ENCODE measurements around the gene PNN.
"Not testable (repeated sequence)": the region's sequence is repeated elsewhere in the genome, so short reads cannot be mapped to it uniquely, and the experiment has no call there.

The PNN gene

GRCh38 chr14:39228509-39229221 lies 53.6 kb downstream of the PNN start:
- no peaks in the 10 kb centered on the region for H3K9me3 ChIP-seq (ENCODE audit: control insufficient read depth in 2 of 2, low read length in 2 of 2)
- no peak overlapping the region for H3K27ac ChIP-seq (ENCODE audit: low read depth in 2 of 2, low read length in 2 of 2)
- H3K4me3 ChIP-seq (ENCODE audit: low read length in 2 of 2), result no peak overlapping the region
- H3K27me3 ChIP-seq (ENCODE audit: control insufficient read depth in 2 of 2, insufficient read depth in 2 of 2, low read length in 2 of 2), result no peaks in the 10 kb centered on the region
- H3K9ac ChIP-seq (ENCODE audit: low read depth in 1 of 2, low read length in 2 of 2), result no peak overlapping the region
- peaks cover 0 to 3% of the 10 kb centered on the region in 2 donors for H3K4me1 ChIP-seq (ENCODE audit: control insufficient read depth in 2 of 2, insufficient read depth in 2 of 2, low read length in 2 of 2)
- H3K36me3 ChIP-seq (ENCODE audit: control insufficient read depth in 2 of 2, insufficient read depth in 2 of 2, low read length in 2 of 2), result no peaks in the 10 kb centered on the region

- Histone ChIP-seq H3K9me3 (ENCODE audit: control insufficient read depth in 2 of 2, low read length in 2 of 2) (no peaks in the 10 kb centered on the region), H3K9ac (ENCODE audit: low read depth in 1 of 2, low read length in 2 of 2) (no peak overlapping the region), H3K27me3 (ENCODE audit: control insufficient read depth in 2 of 2, insufficient read depth in 2 of 2, low read length in 2 of 2) (no peaks in the 10 kb centered on the region), H3K4me1 (ENCODE audit: control insufficient read depth in 2 of 2, insufficient read depth in 2 of 2, low read length in 2 of 2) (peaks cover 0 to 7% of the 10 kb centered on the region in 2 donors), H3K27ac (ENCODE audit: low read depth in 2 of 2, low read length in 2 of 2) (no peak overlapping the region), H3K4me3 (ENCODE audit: low read length in 2 of 2) (no peak overlapping the region), H3K36me3 (ENCODE audit: control insufficient read depth in 2 of 2, insufficient read depth in 2 of 2, low read length in 2 of 2) (no peaks in the 10 kb centered on the region)
These were observed 54.1 kb downstream of the PNN start for GRCh38 chr14:39229222-39229543.

- Histone ChIP-seq H3K9ac (ENCODE audit: low read depth in 1 of 2, low read length in 2 of 2) (no peak overlapping the region), H3K9me3 (ENCODE audit: control insufficient read depth in 2 of 2, low read length in 2 of 2) (no peaks in the 10 kb centered on the region), H3K4me3 (ENCODE audit: low read length in 2 of 2) (no peak overlapping the region), H3K4me1 (ENCODE audit: control insufficient read depth in 2 of 2, insufficient read depth in 2 of 2, low read length in 2 of 2) (peaks cover 0 to 7% of the 10 kb centered on the region in 2 donors), H3K36me3 (ENCODE audit: control insufficient read depth in 2 of 2, insufficient read depth in 2 of 2, low read length in 2 of 2) (no peaks in the 10 kb centered on the region), H3K27ac (ENCODE audit: low read depth in 2 of 2, low read length in 2 of 2) (no peak overlapping the region), H3K27me3 (ENCODE audit: control insufficient read depth in 2 of 2, insufficient read depth in 2 of 2, low read length in 2 of 2) (no peaks in the 10 kb centered on the region)
These were observed 54.6 kb downstream of the PNN start for GRCh38 chr14:39229601-39230110.

GRCh38 chr14:39230416-39231035 lies 55.5 kb downstream of the PNN start:
- no peak overlapping the region for H3K9ac ChIP-seq (ENCODE audit: low read depth in 1 of 2, low read length in 2 of 2)
- H3K4me1 ChIP-seq (ENCODE audit: control insufficient read depth in 2 of 2, insufficient read depth in 2 of 2, low read length in 2 of 2), result peaks cover 0 to 7% of the 10 kb centered on the region in 2 donors
- no peak overlapping the region for H3K27ac ChIP-seq (ENCODE audit: low read depth in 2 of 2, low read length in 2 of 2)
- H3K36me3 ChIP-seq (ENCODE audit: control insufficient read depth in 2 of 2, insufficient read depth in 2 of 2, low read length in 2 of 2), result no peaks in the 10 kb centered on the region
- H3K9me3 ChIP-seq (ENCODE audit: control insufficient read depth in 2 of 2, low read length in 2 of 2), result no peaks in the 10 kb centered on the region
- no peak overlapping the region for H3K4me3 ChIP-seq (ENCODE audit: low read length in 2 of 2)
- H3K27me3 ChIP-seq (ENCODE audit: control insufficient read depth in 2 of 2, insufficient read depth in 2 of 2, low read length in 2 of 2), result no peaks in the 10 kb centered on the region

- H3K27ac ChIP-seq (ENCODE audit: low read depth in 2 of 2, low read length in 2 of 2); H3K36me3 ChIP-seq (ENCODE audit: control insufficient read depth in 2 of 2, insufficient read depth in 2 of 2, low read length in 2 of 2); H3K9ac ChIP-seq (ENCODE audit: low read depth in 1 of 2, low read length in 2 of 2): not testable (repeated sequence)
These were observed 56.9 kb downstream of the PNN start for GRCh38 chr14:39231751-39232553.

More at GRCh38 chr14:39231751-39232553, 56.9 kb downstream of the PNN start:
- not testable (repeated sequence) for H3K4me1 ChIP-seq (ENCODE audit: control insufficient read depth in 2 of 2, insufficient read depth in 2 of 2, low read length in 2 of 2); H3K9me3 ChIP-seq (ENCODE audit: control insufficient read depth in 2 of 2, low read length in 2 of 2); H3K27me3 ChIP-seq (ENCODE audit: control insufficient read depth in 2 of 2, insufficient read depth in 2 of 2, low read length in 2 of 2); H3K4me3 ChIP-seq (ENCODE audit: low read length in 2 of 2)

Measured in mucosa of rectum (tissue), 2 donors.